Parathyroid adenoma (tissue), 2 donors: ENCODE data around the gene NBAS.
"Not testable (repeated sequence)": the region's sequence is repeated elsewhere in the genome, so short reads cannot be mapped to it uniquely, and the experiment has no call there.

ENCODE experiments used
- H2AFZ ChIP-seq: fragments of 300-600 bp; sonication (generic); one replicate; pipeline ENCODE4 v1.7.0; 2017; ENCODE audit warnings: antibody characterized with exemption, mild to moderate bottlenecking
- H3K27ac ChIP-seq: fragments of 300-600 bp; sonication (generic); one replicate; pipeline ENCODE4 v1.7.0; 2017
- H3K27me3 ChIP-seq: fragments of 300-600 bp; sonication (generic); one replicate; pipeline ENCODE4 v1.7.0; 2017; ENCODE audit warnings: low read length; ENCODE audit not compliant: control insufficient read depth, insufficient read depth
- H3K36me3 ChIP-seq: fragments of 300-600 bp; sonication (generic); one replicate; pipeline ENCODE4 v1.7.0; 2017; ENCODE audit warnings: low read length; ENCODE audit not compliant: control insufficient read depth, insufficient read depth
- H3K4me1 ChIP-seq: fragments of 300-600 bp; sonication (generic); one replicate; pipeline ENCODE4 v1.7.0; 2017; ENCODE audit warnings: control low read depth
- H3K4me2 ChIP-seq: fragments of 300-600 bp; sonication (generic); one replicate; pipeline ENCODE4 v1.7.0; 2017; ENCODE audit warnings: low read length
- H3K4me3 ChIP-seq: fragments of 300-600 bp; sonication (generic); one replicate; pipeline ENCODE4 v1.7.0; 2017; ENCODE audit warnings: low read depth, low read length
- H3K79me2 ChIP-seq: fragments of 300-600 bp; sonication (generic); one replicate; pipeline ENCODE4 v1.7.0; 2017; ENCODE audit warnings: control low read depth
- H3K9ac ChIP-seq: fragments of 300-600 bp; sonication (generic); one replicate; pipeline ENCODE4 v1.7.0; 2017; ENCODE audit warnings: mild to moderate bottlenecking
- H3K9me3 ChIP-seq: fragments of 300-600 bp; sonication (generic); one replicate; pipeline ENCODE4 v1.7.0; 2017; ENCODE audit warnings: low read length; ENCODE audit not compliant: control insufficient read depth
- TF ChIP-seq, protein P1 (sequence below): fragments of 300-600 bp; sonication (generic); IDR thresholded peaks from one replicate; pipeline ENCODE4 v1.7.0; 2017; ENCODE audit warnings: antibody characterized with exemption, mild to moderate bottlenecking
- donor health status: primary hyperparathyroidism.

NBAS gene

DNA sequence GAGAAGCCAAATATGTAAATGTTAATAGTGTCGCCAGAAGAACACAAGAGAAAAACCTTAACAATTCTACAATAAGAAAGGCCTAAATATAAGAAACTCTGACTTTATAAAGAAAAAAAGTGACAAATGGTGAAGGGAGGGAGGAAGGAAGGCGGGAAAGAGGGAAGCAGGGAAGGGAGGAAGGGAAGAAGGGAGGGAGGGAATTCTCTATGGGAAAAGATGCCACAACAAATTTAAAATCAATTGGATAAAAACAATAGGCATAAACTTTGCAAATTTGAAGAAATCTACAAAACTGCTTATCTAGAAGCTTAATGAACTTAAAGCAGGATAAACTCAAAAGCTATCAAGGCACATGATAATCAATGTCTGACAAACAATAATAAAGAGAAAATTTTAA lies 16.9 kb downstream of the NBAS start:
- TF ChIP-seq, protein P1, sequence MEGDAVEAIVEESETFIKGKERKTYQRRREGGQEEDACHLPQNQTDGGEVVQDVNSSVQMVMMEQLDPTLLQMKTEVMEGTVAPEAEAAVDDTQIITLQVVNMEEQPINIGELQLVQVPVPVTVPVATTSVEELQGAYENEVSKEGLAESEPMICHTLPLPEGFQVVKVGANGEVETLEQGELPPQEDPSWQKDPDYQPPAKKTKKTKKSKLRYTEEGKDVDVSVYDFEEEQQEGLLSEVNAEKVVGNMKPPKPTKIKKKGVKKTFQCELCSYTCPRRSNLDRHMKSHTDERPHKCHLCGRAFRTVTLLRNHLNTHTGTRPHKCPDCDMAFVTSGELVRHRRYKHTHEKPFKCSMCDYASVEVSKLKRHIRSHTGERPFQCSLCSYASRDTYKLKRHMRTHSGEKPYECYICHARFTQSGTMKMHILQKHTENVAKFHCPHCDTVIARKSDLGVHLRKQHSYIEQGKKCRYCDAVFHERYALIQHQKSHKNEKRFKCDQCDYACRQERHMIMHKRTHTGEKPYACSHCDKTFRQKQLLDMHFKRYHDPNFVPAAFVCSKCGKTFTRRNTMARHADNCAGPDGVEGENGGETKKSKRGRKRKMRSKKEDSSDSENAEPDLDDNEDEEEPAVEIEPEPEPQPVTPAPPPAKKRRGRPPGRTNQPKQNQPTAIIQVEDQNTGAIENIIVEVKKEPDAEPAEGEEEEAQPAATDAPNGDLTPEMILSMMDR, result no peak
- no peak overlapping the region for H3K4me3 ChIP-seq
- peaks cover 7% of the 10 kb centered on the region for H3K79me2 ChIP-seq

DNA sequence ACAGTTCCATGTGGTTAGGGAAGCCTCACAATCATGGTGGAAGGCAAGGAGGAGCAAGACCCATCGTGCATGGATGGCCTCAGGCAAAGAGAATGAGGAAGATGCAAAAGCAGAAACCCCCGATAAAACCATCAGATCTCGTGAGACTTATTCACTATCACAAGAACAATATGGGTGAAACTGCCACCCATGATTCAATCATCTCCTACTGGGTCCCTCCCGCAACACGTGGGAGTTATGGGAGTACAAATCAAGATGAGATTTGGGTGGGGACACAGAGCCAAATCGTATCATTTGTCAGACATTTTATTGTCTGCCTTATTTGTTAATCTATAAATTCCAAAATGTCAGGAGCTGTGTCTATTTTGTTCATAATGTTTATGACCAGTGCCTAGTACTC lies 17.6 kb downstream of the NBAS start:
- no peak overlapping the region for H3K4me3 ChIP-seq
- H3K4me2 ChIP-seq, result no peak overlapping the region
- no peak overlapping the region for H2AFZ ChIP-seq
- H3K27ac ChIP-seq, result no peak overlapping the region
- TF ChIP-seq, protein P1, result no peak
- peaks cover 10% of the 10 kb centered on the region for H3K79me2 ChIP-seq
- no peak overlapping the region for H3K9ac ChIP-seq
- no peaks in the 10 kb centered on the region for H3K36me3 ChIP-seq
- H3K27me3 ChIP-seq, result no peaks in the 10 kb centered on the region
- H3K9me3 ChIP-seq, result no peaks in the 10 kb centered on the region
- H3K4me1 ChIP-seq, result no peaks in the 10 kb centered on the region

More for the DNA sequence above, 16.9 kb downstream of the NBAS start:
- H3K9ac ChIP-seq, result no peak overlapping the region
- H3K9me3 ChIP-seq, result no peaks in the 10 kb centered on the region
- no peak overlapping the region for H2AFZ ChIP-seq
- no peaks in the 10 kb centered on the region for H3K4me1 ChIP-seq
- no peaks in the 10 kb centered on the region for H3K36me3 ChIP-seq
- no peak overlapping the region for H3K27ac ChIP-seq
- H3K4me2 ChIP-seq, result no peak overlapping the region
- no peaks in the 10 kb centered on the region for H3K27me3 ChIP-seq

DNA sequence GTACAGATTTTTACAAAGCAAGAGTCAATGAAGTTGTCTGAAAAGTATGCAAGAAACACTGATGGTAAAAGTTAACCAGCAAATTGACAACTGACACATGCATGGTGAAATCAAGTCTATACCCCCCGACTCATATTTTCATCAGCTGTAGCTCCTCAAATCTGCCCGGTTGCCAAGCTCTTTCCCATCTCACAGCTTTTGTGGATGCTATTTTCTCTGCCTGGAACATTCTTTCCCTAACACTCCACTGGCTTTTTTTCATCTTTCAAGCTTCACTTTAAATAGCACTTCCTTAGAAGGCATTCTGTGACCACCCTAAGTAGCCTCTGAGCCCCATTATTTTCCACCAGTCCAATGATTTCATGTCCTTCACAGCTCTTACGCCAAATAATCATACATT lies 18.1 kb downstream of the NBAS start:
- Histone ChIP-seq H3K27me3 (no peaks in the 10 kb centered on the region), H3K27ac (no peak overlapping the region), H3K36me3 (no peaks in the 10 kb centered on the region), H2AFZ (no peak overlapping the region), H3K4me2 (no peak overlapping the region), H3K4me1 (no peaks in the 10 kb centered on the region), H3K9ac (no peak overlapping the region), H3K79me2 (peaks cover 10% of the 10 kb centered on the region), H3K4me3 (no peak overlapping the region), H3K9me3 (no peaks in the 10 kb centered on the region)
- TF ChIP-seq, protein P1, result no peak

DNA sequence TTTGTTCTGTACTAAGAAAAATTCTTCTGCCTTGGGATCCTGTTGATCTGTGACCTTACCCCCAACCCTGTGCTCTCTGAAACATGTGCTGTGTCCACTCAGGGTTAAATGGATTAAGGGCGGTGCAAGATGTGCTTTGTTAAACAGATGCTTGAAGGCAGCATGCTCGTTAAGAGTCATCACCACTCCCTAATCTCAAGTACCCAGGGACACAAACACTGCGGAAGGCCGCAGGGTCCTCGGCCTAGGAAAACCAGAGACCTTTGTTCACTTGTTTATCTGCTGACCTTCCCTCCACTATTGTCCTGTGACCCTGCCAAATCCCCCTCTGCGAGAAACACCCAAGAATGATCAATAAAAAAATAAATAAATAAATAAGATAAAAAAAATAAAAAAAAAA lies 18.9 kb downstream of the NBAS start:
- H3K4me3 ChIP-seq, H3K9ac ChIP-seq, H3K9me3 ChIP-seq, H3K36me3 ChIP-seq, H3K4me1 ChIP-seq, H3K79me2 ChIP-seq, H2AFZ ChIP-seq, H3K27me3 ChIP-seq, H3K27ac ChIP-seq, H3K4me2 ChIP-seq: not testable (repeated sequence)

DNA sequence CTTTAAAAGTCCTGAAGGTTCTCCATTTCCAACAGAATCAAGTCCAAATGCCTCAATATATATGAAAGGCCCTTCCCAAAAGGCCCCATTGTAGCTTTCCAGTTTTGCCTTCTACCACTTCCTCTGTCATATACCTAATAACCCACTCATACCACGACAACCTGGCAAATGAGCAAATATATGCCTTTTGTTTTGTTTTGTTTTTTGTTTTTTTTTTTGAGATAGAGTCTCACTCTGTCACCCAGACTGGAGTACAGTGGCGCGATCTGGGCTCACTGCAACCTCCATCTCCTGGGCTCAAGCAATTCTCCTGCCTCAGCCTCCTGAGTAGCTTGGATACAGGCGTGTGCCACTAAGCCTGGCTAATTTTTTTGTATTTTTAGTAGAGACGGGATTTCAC lies 20.6 kb downstream of the NBAS start:
- H3K9me3 ChIP-seq, H3K36me3 ChIP-seq, H3K4me3 ChIP-seq, H3K27ac ChIP-seq, H3K4me2 ChIP-seq, H2AFZ ChIP-seq, H3K9ac ChIP-seq, H3K4me1 ChIP-seq, H3K27me3 ChIP-seq, H3K79me2 ChIP-seq: not testable (repeated sequence)

DNA sequence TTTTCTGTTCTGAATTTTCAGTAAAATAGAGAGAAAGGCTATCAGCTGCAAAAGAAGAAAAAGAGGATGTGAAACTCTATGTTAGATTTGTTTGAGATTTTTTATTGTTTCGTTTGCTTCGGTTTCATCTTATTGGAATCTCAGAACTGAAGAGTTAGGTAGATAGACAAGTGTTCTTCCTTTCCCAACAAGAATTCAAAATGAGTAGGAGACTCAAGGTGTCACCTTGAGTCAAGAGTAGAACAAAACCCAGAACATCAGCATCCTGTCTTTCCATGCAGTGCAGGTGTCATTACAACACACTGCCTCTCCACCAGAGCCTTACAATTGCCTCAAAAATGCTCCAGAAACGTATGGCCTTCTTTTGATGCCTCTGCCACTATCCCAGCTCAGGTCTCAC lies 21.1 kb downstream of the NBAS start:
- H3K9me3 ChIP-seq, result no peaks in the 10 kb centered on the region
- H3K9ac ChIP-seq, result no peak overlapping the region
- H3K4me2 ChIP-seq, result no peak overlapping the region
- H3K27ac ChIP-seq, result no peak overlapping the region
- H3K4me3 ChIP-seq, result no peak overlapping the region
- peaks cover 7% of the 10 kb centered on the region for H3K79me2 ChIP-seq
- H3K36me3 ChIP-seq, result no peaks in the 10 kb centered on the region
- H2AFZ ChIP-seq, result no peak overlapping the region
- TF ChIP-seq, protein P1, result no peak
- H3K4me1 ChIP-seq, result no peaks in the 10 kb centered on the region
- no peaks in the 10 kb centered on the region for H3K27me3 ChIP-seq
